Left lung (tissue), 10 donors: Measurements from ENCODE around the gene CARD14. TPM values are rescaled to one million over a fixed set of nuclear protein-coding genes. Genes with fewer than 3 reads are reported as not detected.

Experiments used
- ATAC-seq: fragments of 200-7000 bp; cut with Tn5 transposase; one replicate; pipeline ENCODE4 v1.9.1; 2020; ENCODE audit warnings: moderate library complexity
- DNase-seq, 4 donors: peaks; one replicate each; pipeline ENCODE4 v3.0.0-alpha.2; 2013 to 2020
- H3K27ac ChIP-seq, 2 donors: fragments of 200-600 bp; sonication (generic) in 1 of 2; one replicate each; pipeline versions ENCODE4 v1.5.0 to v1.8.0; 2020 to 2021
- H3K27me3 ChIP-seq, 2 donors: fragments of 200-600 bp; sonication (generic) in 1 of 2; one replicate each; pipeline versions ENCODE4 v1.5.0 to v1.8.0; 2020 to 2021
- H3K36me3 ChIP-seq, 2 donors: fragments of 200-600 bp; sonication (generic) in 1 of 2; one replicate each; pipeline versions ENCODE4 v1.5.0 to v1.8.0; 2020 to 2021
- H3K4me1 ChIP-seq, 2 donors: fragments of 200-600 bp; one replicate each; pipeline ENCODE4 v1.8.0; 2021
- H3K4me3 ChIP-seq, 2 donors: fragments of 200-600 bp; sonication (generic) in 1 of 2; one replicate each; pipeline versions ENCODE4 v1.5.0 to v1.8.0; 2020 to 2021; ENCODE audit warnings: mild to moderate bottlenecking in 1 of 2
- H3K9me3 ChIP-seq, 2 donors: fragments of 200-600 bp; sonication (generic) in 1 of 2; one replicate each; pipeline versions ENCODE4 v1.5.0 to v1.8.0; 2020 to 2021
- intact Hi-C, 2 donors: fragments of 100-400 bp; cut with DNase I; formaldehyde crosslinking; loops; one replicate each; pipeline versions ENCODE4 v1.11.2 to v1.14.2; 2022
- polyA plus RNA-seq, 6 donors: library from polyadenylated mRNA; unstranded; fragments of 120-200 nt; gene quantifications; one replicate each; pipeline ENCODE4 v1.2.1, GENCODE V29; 2013; ENCODE audit not compliant: insufficient read length in 6 of 6
- total RNA-seq, 2 donors: library from RNA; stranded (reverse); fragmentation: NEBNext Ultra II Directional; extraction: Animal tissue kit (Norgen Biotek cat#: 25700); gene quantifications; one replicate each; pipeline ENCODE4 v1.2.1, GENCODE V29; 2021
- TF ChIP-seq, protein P1 (sequence below), 2 donors: fragments of 200-600 bp; sonication (generic) in 1 of 2; IDR thresholded peaks; one replicate each; pipeline versions ENCODE4 v1.5.0 to v1.8.0; 2021; ENCODE audit warnings: antibody characterized with exemption in 2 of 2
- donor health status: DM: no; HTN: yes; CAD: no.
- donor health status: DM: no; HTN: no; CAD: no.

Gene CARD14
- total and polyA plus RNA-seq, 8 donors = 0.41 to 3.2 (median 1.8) TPM

DNA sequence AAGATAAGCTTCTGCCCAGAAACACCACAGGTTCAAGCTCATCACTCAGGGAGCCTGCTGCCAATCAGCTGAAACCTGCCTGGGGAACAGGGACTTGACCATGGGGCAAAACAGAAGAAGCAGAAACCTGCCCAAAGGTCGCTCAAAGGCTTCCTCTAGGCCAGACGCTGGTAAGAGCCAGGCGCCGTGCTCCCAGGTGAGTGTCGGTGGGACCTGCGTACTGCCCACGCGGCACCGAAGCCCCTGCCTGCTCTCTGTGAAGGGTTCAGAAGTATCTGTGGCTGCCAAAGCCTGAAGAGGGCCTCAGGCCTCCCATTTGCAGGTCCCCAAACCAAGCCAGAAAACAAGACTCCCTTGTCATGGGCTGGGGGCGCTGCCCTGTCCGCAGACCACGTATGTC is 39.9 kb downstream of the CARD14 start:
- TF ChIP-seq, protein P1, sequence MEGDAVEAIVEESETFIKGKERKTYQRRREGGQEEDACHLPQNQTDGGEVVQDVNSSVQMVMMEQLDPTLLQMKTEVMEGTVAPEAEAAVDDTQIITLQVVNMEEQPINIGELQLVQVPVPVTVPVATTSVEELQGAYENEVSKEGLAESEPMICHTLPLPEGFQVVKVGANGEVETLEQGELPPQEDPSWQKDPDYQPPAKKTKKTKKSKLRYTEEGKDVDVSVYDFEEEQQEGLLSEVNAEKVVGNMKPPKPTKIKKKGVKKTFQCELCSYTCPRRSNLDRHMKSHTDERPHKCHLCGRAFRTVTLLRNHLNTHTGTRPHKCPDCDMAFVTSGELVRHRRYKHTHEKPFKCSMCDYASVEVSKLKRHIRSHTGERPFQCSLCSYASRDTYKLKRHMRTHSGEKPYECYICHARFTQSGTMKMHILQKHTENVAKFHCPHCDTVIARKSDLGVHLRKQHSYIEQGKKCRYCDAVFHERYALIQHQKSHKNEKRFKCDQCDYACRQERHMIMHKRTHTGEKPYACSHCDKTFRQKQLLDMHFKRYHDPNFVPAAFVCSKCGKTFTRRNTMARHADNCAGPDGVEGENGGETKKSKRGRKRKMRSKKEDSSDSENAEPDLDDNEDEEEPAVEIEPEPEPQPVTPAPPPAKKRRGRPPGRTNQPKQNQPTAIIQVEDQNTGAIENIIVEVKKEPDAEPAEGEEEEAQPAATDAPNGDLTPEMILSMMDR (IDR thresholded peaks at IDR 0.05) = no peak
- no peak overlapping the region for H3K4me3 ChIP-seq
- peaks cover 0 to 19% of the 10 kb centered on the region in 2 donors for H3K4me1 ChIP-seq
- no peaks in the 10 kb centered on the region for H3K9me3 ChIP-seq
- DNase-seq (no peak), ATAC-seq (no peak)
- no peaks in the 10 kb centered on the region for H3K27me3 ChIP-seq
- intact Hi-C loops = no loop called here
- H3K27ac ChIP-seq = no peak overlapping the region
- peaks cover 0 to 83% of the 10 kb centered on the region in 2 donors for H3K36me3 ChIP-seq

DNA sequence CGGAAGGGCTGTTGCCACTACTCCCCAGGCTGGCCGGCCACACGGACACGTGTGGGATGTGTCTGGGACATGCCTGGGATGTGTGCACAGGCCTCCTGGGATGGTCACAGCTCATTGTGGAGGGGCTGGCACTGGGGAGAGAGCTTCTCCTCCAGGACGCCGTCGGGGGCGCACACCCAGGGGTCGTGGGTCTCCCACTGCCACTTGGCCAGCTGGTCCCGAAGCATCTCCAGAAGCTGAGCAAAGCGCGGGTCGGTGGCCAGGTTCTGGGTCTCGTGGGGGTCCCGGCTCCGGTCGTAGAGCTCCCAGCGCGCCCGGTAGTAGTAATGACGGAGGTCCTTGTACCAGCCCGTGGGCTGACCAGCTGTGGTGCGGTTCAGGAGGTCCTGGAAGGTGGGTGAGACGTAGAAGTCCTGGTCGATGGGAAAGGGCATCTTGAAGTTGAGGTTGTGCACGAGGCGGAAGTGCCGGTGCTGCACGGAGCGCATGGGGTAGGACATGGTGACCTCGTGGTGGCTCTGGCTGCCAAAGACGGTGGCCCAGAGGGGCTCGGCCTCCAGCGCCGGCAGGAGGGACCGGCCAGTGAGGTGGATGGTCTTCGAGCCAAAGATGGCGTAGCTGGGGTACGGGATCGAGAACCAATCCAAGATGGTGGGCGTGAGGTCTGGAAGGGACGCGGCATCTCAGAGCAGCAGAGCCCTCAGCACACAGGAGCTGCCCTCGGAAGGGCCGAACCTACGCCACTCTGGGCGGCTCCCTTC is 40.7 kb downstream of the CARD14 start:
- Histone ChIP-seq H3K9me3 (no peaks in the 10 kb centered on the region), H3K36me3 (peaks cover 0 to 88% of the 10 kb centered on the region in 2 donors), H3K27ac (no peak overlapping the region), H3K4me3 (no peak overlapping the region), H3K4me1 (peaks cover 0 to 19% of the 10 kb centered on the region in 2 donors), H3K27me3 (no peaks in the 10 kb centered on the region)
- TF ChIP-seq, protein P1 (IDR thresholded peaks at IDR 0.05) = no peak
- DNase-seq (peak in 1 of 4 donors; percentile 72), ATAC-seq (no peak)
- intact Hi-C loops = no loop called here

DNA sequence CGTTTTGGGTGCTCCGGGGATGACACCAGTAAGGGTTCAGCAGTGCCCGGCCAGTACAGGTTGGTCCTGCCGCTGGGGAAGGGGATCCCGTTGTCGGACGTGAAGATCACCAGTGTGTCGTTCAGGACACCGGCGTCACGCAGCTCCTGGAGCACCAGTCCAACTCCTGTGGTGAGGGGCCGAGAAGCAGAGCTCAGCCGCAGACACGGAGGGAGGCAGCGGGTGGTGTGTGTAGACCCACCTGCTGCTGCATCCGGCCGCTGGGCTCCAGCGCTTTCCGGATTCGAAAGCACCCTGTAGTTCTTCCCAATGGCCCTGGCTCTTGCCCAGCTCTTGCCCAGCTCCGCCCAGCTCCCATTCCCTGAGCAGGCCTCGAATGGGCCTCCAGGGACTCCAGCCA is 42.3 kb downstream of the CARD14 start:
- no peak for ATAC-seq
- DNase-seq = peak in 1 of 4 donors; percentile 71
- TF ChIP-seq, protein P1 (IDR thresholded peaks at IDR 0.05) = no peak
- Histone ChIP-seq H3K9me3 (no peaks in the 10 kb centered on the region), H3K4me3 (no peak overlapping the region), H3K27me3 (no peaks in the 10 kb centered on the region), H3K36me3 (peaks cover 0 to 99% of the 10 kb centered on the region in 2 donors), H3K4me1 (peaks cover 0 to 19% of the 10 kb centered on the region in 2 donors), H3K27ac (no peak overlapping the region)
- intact Hi-C loops = no loop called here

DNA sequence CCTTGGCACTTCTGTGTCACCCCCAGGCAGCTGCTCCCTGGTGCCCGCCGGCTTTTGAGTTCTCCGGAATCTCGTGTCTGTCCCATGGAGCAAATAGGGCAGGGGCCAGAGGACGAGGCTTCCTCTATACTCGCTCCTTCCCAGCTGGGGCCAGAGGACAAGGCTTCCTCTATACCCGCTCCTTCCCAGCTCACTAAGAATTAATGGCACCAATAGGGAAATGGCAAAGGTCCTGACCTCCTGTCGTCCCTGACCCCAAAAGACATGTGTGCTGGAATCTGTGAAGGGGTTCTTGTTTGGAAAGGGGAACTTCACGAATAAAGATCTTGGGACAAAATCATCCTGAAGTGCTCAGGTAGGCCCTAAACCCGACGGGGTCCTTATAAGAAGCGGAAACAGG is 42.7 kb downstream of the CARD14 start:
- peak overlapping the region in 1 of 2 donors; percentile 62 for H3K27ac ChIP-seq
- intact Hi-C loops = no loop called here
- ATAC-seq = peak; percentile 47
- TF ChIP-seq, protein P1 (IDR thresholded peaks at IDR 0.05) = no peak
- H3K9me3 ChIP-seq = no peaks in the 10 kb centered on the region
- no peak for DNase-seq
- H3K27me3 ChIP-seq = no peaks in the 10 kb centered on the region
- H3K4me3 ChIP-seq = no peak overlapping the region
- peaks cover 0 to 19% of the 10 kb centered on the region in 2 donors for H3K4me1 ChIP-seq
- H3K36me3 ChIP-seq = peaks cover 0 to 100% of the 10 kb centered on the region in 2 donors

DNA sequence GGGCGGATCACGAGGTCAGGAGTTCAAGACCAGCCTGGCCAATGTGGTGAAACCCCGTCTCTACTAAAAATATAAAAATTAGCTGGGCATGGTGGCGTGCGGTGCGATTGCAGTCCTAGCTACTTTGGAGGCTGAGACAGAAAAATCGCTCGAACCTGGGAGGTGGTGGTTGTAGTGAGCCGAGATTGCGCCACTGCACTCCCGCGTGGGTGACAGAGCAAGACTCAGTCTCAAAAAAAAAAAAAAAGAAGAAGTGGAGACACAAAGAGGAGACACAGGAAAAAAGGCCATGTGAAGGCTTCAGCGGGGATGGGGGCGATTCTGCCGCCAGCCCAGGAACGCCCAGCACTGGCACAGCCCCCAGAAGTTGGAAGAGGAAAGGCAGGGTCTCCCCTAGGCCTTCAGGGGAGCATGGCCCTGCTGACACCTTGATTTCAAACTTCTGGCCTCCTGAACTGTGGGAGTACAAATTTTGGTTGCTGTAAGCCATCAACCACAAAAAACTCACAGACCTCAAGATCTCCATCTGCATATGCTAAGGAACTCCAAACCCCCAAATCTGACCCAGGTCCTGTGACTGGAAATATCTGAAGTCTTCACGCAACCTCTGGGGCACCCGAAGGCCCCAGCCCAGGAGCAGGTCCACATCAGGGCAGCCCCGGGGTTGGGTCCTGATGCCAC is 43.3 kb downstream of the CARD14 start:
- Histone ChIP-seq H3K36me3 (peaks cover 0 to 100% of the 10 kb centered on the region in 2 donors), H3K4me3 (no peak overlapping the region), H3K9me3 (no peaks in the 10 kb centered on the region), H3K27ac (peak overlapping the region in 1 of 2 donors; percentile 62), H3K27me3 (no peaks in the 10 kb centered on the region), H3K4me1 (peaks cover 0 to 22% of the 10 kb centered on the region in 2 donors)
- intact Hi-C loops = no loop called here
- TF ChIP-seq, protein P1 (IDR thresholded peaks at IDR 0.05) = no peak
- DNase-seq = peak in 2 of 4 donors; percentile 83 to 86
- ATAC-seq = peak; percentile 31
